IMR-90 (cell line): Measurements from ENCODE around the gene LCN10. TPM values are rescaled to one million over a fixed set of nuclear protein-coding genes. Genes with fewer than 3 reads are reported as not detected.

ENCODE experiments used
- ATAC-seq: fragments of 200-7000 bp; cut with Tn5 transposase; 2 replicates; pipeline ENCODE4 v1.9.1; 2020; ENCODE audit warnings: low read depth, mild to moderate bottlenecking, moderate library complexity
- BruUV-seq: library from RNA; stranded (reverse); fragments of 400-500 nt; replicated peaks from 2 replicates; lab custom pipeline; 2021; lab: Mats Ljungman, UMichigan
- CTCF ChIA-PET: fragments of 300-600 bp; formaldehyde crosslinking; extraction: SDS; loops from one replicate; lab custom pipeline; 2021; ENCODE audit warnings: antibody characterized with exemption; lab: Yijun Ruan, JAX
- POLR2A ChIA-PET: fragments of 300-600 bp; sonication (Branson Sonifier 250); formaldehyde crosslinking; loops from one replicate; lab custom pipeline; 2022; ENCODE audit warnings: antibody characterized with exemption; ENCODE audit not compliant: unreplicated experiment; lab: Charles Lee
- DNase-seq: peaks from one replicate; pipeline ENCODE4 v3.0.0; 2013
- H2AFZ ChIP-seq: replicated peaks from 2 replicates; pipeline ENCODE3; 2013; ENCODE audit warnings: low read length, mild to moderate bottlenecking; ENCODE audit not compliant: poor library complexity
- H2AK5ac ChIP-seq: 2 replicates; pipeline ENCODE4 v1.6.1; 2013; ENCODE audit warnings: low read depth, low read length, inconsistent platforms
- H2AK9ac ChIP-seq: replicated peaks from 2 replicates; pipeline ENCODE3; 2013; ENCODE audit warnings: mild to moderate bottlenecking, low read depth, low read length, moderate library complexity; ENCODE audit not compliant: poor library complexity
- H2BK120ac ChIP-seq: 2 replicates; pipeline ENCODE4 v1.6.1; 2013; ENCODE audit warnings: low read depth, low read length, inconsistent platforms
- H2BK15ac ChIP-seq: 3 replicates; pipeline ENCODE4 v1.6.1; 2013; ENCODE audit warnings: low read depth, low read length, inconsistent platforms
- H2BK20ac ChIP-seq: 2 replicates; pipeline ENCODE4 v1.6.1; 2013; ENCODE audit warnings: low read depth, mild to moderate bottlenecking, inconsistent platforms, low read length, moderate library complexity
- H2BK5ac ChIP-seq: 2 replicates; pipeline ENCODE4 v1.6.1; 2013; ENCODE audit warnings: mild to moderate bottlenecking, low read depth, low read length, inconsistent platforms; ENCODE audit not compliant: poor library complexity, severe bottlenecking
- H3K14ac ChIP-seq: replicated peaks from 2 replicates; pipeline ENCODE4 v1.6.1; 2013; ENCODE audit warnings: low read depth, low read length, inconsistent platforms
- H3K18ac ChIP-seq: 2 replicates; pipeline ENCODE4 v1.6.1; 2013; ENCODE audit warnings: low read depth, low read length, control low read depth
- H3K23ac ChIP-seq: 2 replicates; pipeline ENCODE4 v1.6.1; 2013; ENCODE audit warnings: low read depth, low read length, inconsistent platforms
- H3K27ac ChIP-seq: 2 replicates; pipeline ENCODE4 v1.5.1; 2013; ENCODE audit warnings: mild to moderate bottlenecking, control low read depth, low read length; ENCODE audit not compliant: insufficient read depth
- H3K27me3 ChIP-seq: 2 replicates; pipeline ENCODE4 v1.6.1; 2013; ENCODE audit warnings: low read length; ENCODE audit not compliant: control insufficient read depth, insufficient read depth
- H3K36me3 ChIP-seq: 2 replicates; pipeline ENCODE4 v1.6.1; 2013; ENCODE audit warnings: low read length, mixed read lengths; ENCODE audit not compliant: control insufficient read depth, insufficient read depth
- H3K4ac ChIP-seq: 2 replicates; pipeline ENCODE4 v1.6.1; 2013; ENCODE audit warnings: low read depth, low read length, inconsistent platforms
- H3K4me1 ChIP-seq: 2 replicates; pipeline ENCODE4 v1.6.1; 2013; ENCODE audit warnings: low read length, mixed read lengths; ENCODE audit not compliant: control insufficient read depth, insufficient read depth
- H3K4me2 ChIP-seq: 2 replicates; pipeline ENCODE4 v1.6.1; 2013; ENCODE audit warnings: low read depth, mild to moderate bottlenecking, control low read depth, low read length, moderate library complexity
- H3K4me3 ChIP-seq: 2 replicates; pipeline ENCODE4 v1.5.1; 2013; ENCODE audit warnings: low read depth, mild to moderate bottlenecking, control low read depth, low read length, moderate library complexity; ENCODE audit not compliant: insufficient read depth
- H3K56ac ChIP-seq: 2 replicates; pipeline ENCODE4 v1.6.1; 2013; ENCODE audit warnings: low read length, inconsistent platforms; ENCODE audit not compliant: insufficient read depth; ENCODE audit errors: extremely low read depth
- H3K79me1 ChIP-seq, 2 experiments: 2 replicates each; pipeline ENCODE4 v1.6.1; 2013; ENCODE audit warnings: low read length in 2 of 2, inconsistent platforms in 1 of 2, low read depth in 1 of 2
- H3K9ac ChIP-seq: 2 replicates; pipeline ENCODE4 v1.6.1; 2013; ENCODE audit warnings: low read depth, low read length, control low read depth
- H3K9me1 ChIP-seq: 2 replicates; pipeline ENCODE4 v1.6.1; 2013; ENCODE audit warnings: low read length, inconsistent platforms; ENCODE audit not compliant: insufficient read depth
- H3K9me3 ChIP-seq: 2 replicates; pipeline ENCODE4 v1.6.1; 2013; ENCODE audit warnings: low read length; ENCODE audit not compliant: control insufficient read depth, insufficient read depth
- H4K20me1 ChIP-seq: 2 replicates; pipeline ENCODE4 v1.6.1; 2013; ENCODE audit warnings: low read length, inconsistent platforms; ENCODE audit not compliant: insufficient read depth
- H4K5ac ChIP-seq: 2 replicates; pipeline ENCODE4 v1.6.1; 2013; ENCODE audit warnings: mild to moderate bottlenecking, low read depth, low read length, control low read depth
- H4K8ac ChIP-seq, 2 experiments: 2 replicates each; pipeline ENCODE4 v1.6.1; 2013; ENCODE audit warnings: low read depth in 2 of 2, low read length in 2 of 2, control low read depth in 1 of 2, inconsistent platforms in 1 of 2
- H4K91ac ChIP-seq: 2 replicates; pipeline ENCODE4 v1.6.1; 2013; ENCODE audit warnings: low read depth, low read length, inconsistent platforms; ENCODE audit not compliant: insufficient read depth
- CHD1 ChIP-seq: IDR thresholded peaks from 2 replicates; pipeline ENCODE4 v1.6.1; 2012; ENCODE audit warnings: low read depth, low read length, improper control_type of control experiment
- FOS ChIP-seq: fragments of 150-350 bp; IDR thresholded peaks from 2 replicates; pipeline ENCODE4 v1.6.1; 2016; ENCODE audit warnings: low read depth, low read length
- MAFK ChIP-seq: IDR thresholded peaks from 2 replicates; pipeline ENCODE4 v1.6.1; 2012; ENCODE audit warnings: low read depth, low read length, improper control_type of control experiment
- SMC3 ChIP-seq: fragments of 150-350 bp; IDR thresholded peaks from 2 replicates; pipeline ENCODE4 v1.6.1; 2016; ENCODE audit warnings: low read depth, mild to moderate bottlenecking, antibody characterized with exemption, low read length, moderate library complexity
- WGBS, 2 experiments: methylation state at CpG; one replicate each; pipeline versions ENCODE4 v1.1.5 to v1.1.7; 2013; ENCODE audit warnings: missing lambda C conversion rate in 2 of 2; ENCODE audit not compliant: insufficient read length in 1 of 2; ENCODE audit errors: extremely low coverage in 2 of 2; 5-methylcytosine and 5-hydroxymethylcytosine counted together
- dilution Hi-C: fragments of 300-500 bp; cut with HindIII; formaldehyde crosslinking; loops from one replicate; pipeline ENCODE4 v1.14.3; 2018; ENCODE audit warnings: low sequenced_read_pairs; ENCODE audit not compliant: unreplicated experiment
- in situ Hi-C: fragments of 300-500 bp; cut with MboI; formaldehyde crosslinking; loops from 3 replicates; pipeline ENCODE4 v1.14.3; 2019; ENCODE audit warnings: low sequenced_read_pairs, inconsistent platforms, mixed read lengths
- intact Hi-C: fragments of 100-400 bp; cut with micrococcal nuclease; formaldehyde crosslinking; loops from 2 replicates; pipeline ENCODE4 v1.10.0; 2022
- polyA plus RNA-seq, 3 experiments: library from polyadenylated mRNA; depleted of rRNA; stranded (reverse); fragments of >200 nt; gene quantifications; 2 replicates each; pipeline ENCODE4 v1.2.3, GENCODE V29; 2012; ENCODE audit warnings: low replicate concordance in 1 of 3
- total RNA-seq: library from RNA; depleted of rRNA; stranded (reverse); fragments of >200 nt; gene quantifications from 2 replicates; pipeline ENCODE4 v1.2.3, GENCODE V29; 2012

Gene LCN10
- total and polyA plus RNA-seq, 2 of the 4 experiments (the other 2 are of a cell fraction), result not detected

DNA sequence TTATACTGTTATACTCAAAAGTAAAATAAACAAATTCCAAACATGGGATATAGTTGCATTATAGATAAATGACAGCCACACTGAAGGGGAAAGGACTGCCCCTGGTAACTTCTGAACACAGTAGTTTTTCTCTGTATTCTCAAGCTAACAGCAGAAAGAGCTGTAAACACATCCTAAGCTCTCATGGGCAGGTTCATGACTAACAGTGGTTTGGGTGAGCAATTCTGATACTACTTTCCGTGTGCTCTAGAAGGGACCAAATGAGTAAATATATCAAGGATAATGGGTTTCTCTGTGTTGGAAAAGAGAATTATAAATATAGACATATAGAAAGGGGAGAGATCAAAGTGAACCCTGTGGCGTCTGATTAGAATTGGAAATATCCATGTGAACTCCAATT lies 7.8 kb upstream of the LCN10 start:
- BruUV-seq, result no TSS peak

More for the DNA sequence above, 7.8 kb upstream of the LCN10 start:
- H2BK120ac ChIP-seq, result no peak overlapping the region
- TF ChIP-seq CHD1, result no peak
- no peak for TF ChIP-seq SMC3
- TF ChIP-seq FOS, result no peak
- no peak for TF ChIP-seq MAFK
- H4K5ac ChIP-seq, result no peak overlapping the region
- in situ Hi-C loops (no loop called here), dilution Hi-C loops (no loop called here), intact Hi-C loops (no loop called here)
- H3K9me3 ChIP-seq, result peaks cover 7% of the 10 kb centered on the region
- no peak overlapping the region for H2AK5ac ChIP-seq
- no peak overlapping the region for H3K27ac ChIP-seq
- no peaks in the 10 kb centered on the region for H4K20me1 ChIP-seq
- H3K4me3 ChIP-seq, result no peak overlapping the region
- H2AK9ac ChIP-seq, result no peak overlapping the region
- no peak overlapping the region for H2BK20ac ChIP-seq
- H3K14ac ChIP-seq, result no peak overlapping the region
- H3K9me1 ChIP-seq, result no peaks in the 10 kb centered on the region
- H3K79me1 ChIP-seq, result no peaks in the 10 kb centered on the region
- peak; percentile 55 for DNase-seq
- CTCF ChIA-PET, result interaction anchor here (1.0 kb wide), 1 partner anchor 12 kb away, joined by 3 read pairs; no protein-coding TSS in a partner anchor
- no peak overlapping the region for H3K9ac ChIP-seq
- H2BK15ac ChIP-seq, result no peak overlapping the region
- no peak overlapping the region for H3K4me2 ChIP-seq
- no peak overlapping the region for H3K4ac ChIP-seq
- peak; percentile 80 for ATAC-seq
- no peaks in the 10 kb centered on the region for H3K36me3 ChIP-seq
- no peak overlapping the region for H2BK5ac ChIP-seq
- H3K18ac ChIP-seq, result no peak overlapping the region
- no peaks in the 10 kb centered on the region for H3K4me1 ChIP-seq
- no CpG with 5 or more reads among the region's 2 CpGs for WGBS, 2 experiments
- no peak overlapping the region for H4K8ac ChIP-seq
- no peak overlapping the region for H3K23ac ChIP-seq
- POLR2A ChIA-PET, result no interaction called here
- H3K56ac ChIP-seq, result no peak overlapping the region
- no peak overlapping the region for H4K91ac ChIP-seq
- H3K27me3 ChIP-seq, result peaks cover 13% of the 10 kb centered on the region
- no peak overlapping the region for H2AFZ ChIP-seq
